Dermis microvascular lymphatic vessel endothelial cell (primary cell): ENCODE measurements around the gene MAP2K3. TPM values are rescaled to one million over a fixed set of nuclear protein-coding genes. Genes with fewer than 3 reads are reported as not detected.
"Not testable (repeated sequence)": the region's sequence is repeated elsewhere in the genome, so short reads cannot be mapped to it uniquely, and the experiment has no call there.

Experiments used
- DNase-seq, 2 donors: peaks; one replicate each; pipeline versions ENCODE4 v3.0.0 to v3.0.0-alpha.2; 2010; ENCODE audit warnings: low read depth in 2 of 2
- total RNA-seq: library from RNA; depleted of rRNA; stranded (reverse); fragments of >200 nt; gene quantifications from 2 replicates; pipeline ENCODE4 v1.2.1, GENCODE V29; 2014

The MAP2K3 gene
- total RNA-seq, 1 donor from 2014 or later: 14.2 TPM

GRCh38 chr17:21310061-21310765, 25.7 kb downstream of the MAP2K3 start:
- DNase-seq: not testable (repeated sequence)

GRCh38 chr17:21310766-21311602, 26.5 kb downstream of the MAP2K3 start:
- DNase-seq: not testable (repeated sequence)

- DNase-seq: no peak
Measured at GRCh38 chr17:21313320-21313719, 28.8 kb downstream of the MAP2K3 start.

GRCh38 chr17:21313761-21314160, 29.2 kb downstream of the MAP2K3 start:
- not testable (repeated sequence) for DNase-seq

GRCh38 chr17:21314261-21314664, 29.8 kb downstream of the MAP2K3 start:
- DNase-seq: not testable (repeated sequence)

- not testable (repeated sequence) for DNase-seq
Measured at GRCh38 chr17:21314701-21315111, 30.2 kb downstream of the MAP2K3 start.

- not testable (repeated sequence) for DNase-seq
Measured at GRCh38 chr17:21315246-21316000, 30.9 kb downstream of the MAP2K3 start.

- DNase-seq: not testable (repeated sequence)
Measured at GRCh38 chr17:21316212-21316886, 31.8 kb downstream of the MAP2K3 start.

GRCh38 chr17:21316887-21317500, 32.5 kb downstream of the MAP2K3 start:
- DNase-seq: not testable (repeated sequence)

GRCh38 chr17:21317821-21318220, 33.3 kb downstream of the MAP2K3 start:
- DNase-seq: not testable (repeated sequence)

GRCh38 chr17:21318439-21318838, 33.9 kb downstream of the MAP2K3 start:
- no peak for DNase-seq

- not testable (repeated sequence) for DNase-seq
Measured at GRCh38 chr17:21318856-21319255, 34.3 kb downstream of the MAP2K3 start.

GRCh38 chr17:21319256-21319655, 34.7 kb downstream of the MAP2K3 start:
- not testable (repeated sequence) for DNase-seq

GRCh38 chr17:21319686-21320375, 35.3 kb downstream of the MAP2K3 start:
- DNase-seq: not testable (repeated sequence)

- not testable (repeated sequence) for DNase-seq
Measured at GRCh38 chr17:21320430-21320829, 35.9 kb downstream of the MAP2K3 start.

- DNase-seq: not testable (repeated sequence)
Measured at GRCh38 chr17:21321061-21321460, 36.5 kb downstream of the MAP2K3 start.

GRCh38 chr17:21321744-21322191, 37.3 kb downstream of the MAP2K3 start:
- not testable (repeated sequence) for DNase-seq

GRCh38 chr17:21323257-21324111, 39.0 kb downstream of the MAP2K3 start:
- not testable (repeated sequence) for DNase-seq

- not testable (repeated sequence) for DNase-seq
Measured at GRCh38 chr17:21324741-21325140, 40.2 kb downstream of the MAP2K3 start.
